Subcutaneous abdominal adipose tissue (tissue), 5 donors: ENCODE data around the gene CAMK2B.

Experiments
- H3K27ac ChIP-seq: one replicate; pipeline ENCODE4 v1.7.0; 2013; ENCODE audit warnings: low read depth, mild to moderate bottlenecking, inconsistent platforms, low read length, moderate library complexity
- H3K27me3 ChIP-seq, 5 donors: one replicate each; pipeline ENCODE4 v1.7.0; 2013; ENCODE audit warnings: low read length in 5 of 5, inconsistent platforms in 1 of 5; ENCODE audit not compliant: control insufficient read depth in 5 of 5, insufficient read depth in 4 of 5
- H3K36me3 ChIP-seq, 5 donors: one replicate each; pipeline ENCODE4 v1.7.0; 2013; ENCODE audit warnings: low read length in 5 of 5; ENCODE audit not compliant: control insufficient read depth in 5 of 5, insufficient read depth in 5 of 5
- H3K4me1 ChIP-seq, 5 donors: one replicate each; pipeline ENCODE4 v1.7.0; 2013; ENCODE audit warnings: low read length in 5 of 5, mild to moderate bottlenecking in 3 of 5, moderate library complexity in 1 of 5; ENCODE audit not compliant: control insufficient read depth in 5 of 5, insufficient read depth in 5 of 5
- H3K4me3 ChIP-seq, 5 donors: one replicate each; pipeline ENCODE4 v1.7.0; 2013; ENCODE audit warnings: low read length in 5 of 5, low read depth in 1 of 5
- H3K9ac ChIP-seq, 5 donors: one replicate each; pipeline ENCODE4 v1.7.0; 2013; ENCODE audit warnings: low read length in 5 of 5, mild to moderate bottlenecking in 4 of 5, moderate library complexity in 3 of 5
- H3K9me3 ChIP-seq, 5 donors: one replicate each; pipeline ENCODE4 v1.7.0; 2013; ENCODE audit warnings: low read length in 5 of 5; ENCODE audit not compliant: control insufficient read depth in 5 of 5
- donor health status: healthy.
- donor health status: healthy.
- donor health status: healthy.
- donor health status: healthy.
- donor health status: healthy.

CAMK2B gene

DNA sequence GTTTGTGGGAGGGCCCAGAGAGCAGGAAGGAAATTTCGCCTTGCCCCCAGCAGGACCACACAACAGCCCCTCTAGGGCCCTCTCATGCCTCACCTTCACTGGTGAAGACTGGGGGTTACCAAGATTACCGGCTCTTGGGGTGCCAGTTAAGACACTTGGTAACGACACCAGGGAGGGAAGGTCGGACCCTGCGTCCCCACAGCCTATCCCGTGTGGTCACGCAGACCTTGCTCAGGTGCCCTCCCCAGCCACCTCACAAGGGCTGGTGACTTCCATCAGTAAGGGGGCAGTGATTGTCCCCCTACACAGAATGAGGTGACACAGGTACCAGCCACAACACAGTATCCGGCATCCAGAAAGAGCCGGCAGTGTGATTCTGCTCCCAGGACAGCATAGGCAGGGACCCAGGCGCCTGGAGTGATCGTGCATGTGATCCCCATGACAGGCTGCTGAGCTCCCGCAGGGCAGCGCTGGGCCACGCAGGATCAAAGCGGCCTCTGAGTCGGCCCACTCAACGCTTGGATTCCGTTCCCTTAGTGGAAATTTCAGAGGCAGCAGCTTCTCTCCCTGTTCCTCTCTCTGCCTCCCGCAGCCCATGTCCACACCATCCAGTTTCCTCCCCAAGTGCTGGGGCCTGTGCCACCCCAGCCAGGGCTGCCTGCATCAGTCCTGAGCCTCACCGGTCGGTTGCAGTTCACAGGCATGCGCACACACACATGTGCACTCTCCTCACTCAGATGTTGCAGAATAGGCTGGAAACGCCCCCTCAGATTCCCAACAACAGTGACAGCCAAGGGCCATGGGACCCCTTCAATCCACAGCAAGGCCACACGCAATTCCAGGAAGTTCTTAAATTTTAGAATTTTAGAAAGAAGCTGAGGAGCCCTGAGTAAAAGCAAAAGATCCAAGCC is 35.8 kb downstream of the CAMK2B start:
- Histone ChIP-seq H3K27me3 (peaks cover 21 to 30% (median 24%) of the 10 kb centered on the region in 5 donors), H3K4me3 (no peak overlapping the region), H3K9me3 (no peaks in the 10 kb centered on the region), H3K36me3 (no peaks in the 10 kb centered on the region), H3K9ac (no peak overlapping the region), H3K4me1 (no peaks in the 10 kb centered on the region), H3K27ac (no peak overlapping the region)

DNA sequence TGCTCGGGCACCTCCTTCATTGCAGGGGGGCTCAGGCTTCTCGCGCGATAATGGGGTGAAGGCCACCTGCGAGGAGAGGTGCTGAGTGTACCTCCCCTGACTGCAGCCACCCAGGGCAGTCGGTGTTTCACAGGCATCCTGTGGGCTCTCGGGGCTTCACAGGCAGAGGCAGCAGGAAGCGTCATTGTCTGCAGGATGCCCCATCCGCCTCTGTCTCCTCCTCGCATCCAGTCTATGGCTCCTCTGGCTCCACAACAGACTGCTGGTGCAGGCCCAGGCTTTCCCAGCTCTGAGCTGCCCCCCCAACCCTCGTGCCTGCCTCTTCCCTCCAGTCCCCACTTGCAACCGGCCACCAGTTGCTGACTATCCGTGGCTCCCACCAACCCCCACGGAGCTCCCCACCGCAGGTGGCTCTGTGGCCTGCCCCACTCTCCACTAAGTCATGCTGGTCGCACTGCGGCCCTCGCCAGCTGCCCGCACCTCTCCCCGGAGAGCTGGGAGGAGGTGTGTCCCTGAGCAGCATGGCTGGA is 36.5 kb downstream of the CAMK2B start:
- H3K27me3 ChIP-seq: peaks cover 14 to 23% (median 17%) of the 10 kb centered on the region in 5 donors
- no peaks in the 10 kb centered on the region for H3K36me3 ChIP-seq
- H3K27ac ChIP-seq: no peak overlapping the region
- no peaks in the 10 kb centered on the region for H3K4me1 ChIP-seq
- no peaks in the 10 kb centered on the region for H3K9me3 ChIP-seq
- no peak overlapping the region for H3K4me3 ChIP-seq
- no peak overlapping the region for H3K9ac ChIP-seq

DNA sequence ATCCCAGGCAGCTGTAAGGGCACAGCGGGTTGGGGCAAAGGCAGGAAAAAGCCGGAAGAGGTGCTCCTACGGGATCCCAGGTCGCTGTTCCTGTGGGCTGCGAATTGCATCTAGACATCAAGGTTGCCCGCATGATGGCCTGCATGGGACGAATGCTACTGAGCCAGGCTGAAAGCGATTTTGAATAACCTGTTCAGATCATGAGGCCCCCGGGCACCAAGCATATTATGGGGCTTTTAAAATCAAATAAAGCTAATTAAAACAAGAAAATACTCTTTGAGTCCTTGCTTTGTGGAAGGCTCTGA is 37.1 kb downstream of the CAMK2B start:
- H3K4me3 ChIP-seq: no peak overlapping the region
- no peaks in the 10 kb centered on the region for H3K36me3 ChIP-seq
- H3K4me1 ChIP-seq: no peaks in the 10 kb centered on the region
- H3K9me3 ChIP-seq: no peaks in the 10 kb centered on the region
- H3K27me3 ChIP-seq: peaks cover 9 to 19% (median 12%) of the 10 kb centered on the region in 5 donors
- H3K27ac ChIP-seq: no peak overlapping the region
- H3K9ac ChIP-seq: no peak overlapping the region

DNA sequence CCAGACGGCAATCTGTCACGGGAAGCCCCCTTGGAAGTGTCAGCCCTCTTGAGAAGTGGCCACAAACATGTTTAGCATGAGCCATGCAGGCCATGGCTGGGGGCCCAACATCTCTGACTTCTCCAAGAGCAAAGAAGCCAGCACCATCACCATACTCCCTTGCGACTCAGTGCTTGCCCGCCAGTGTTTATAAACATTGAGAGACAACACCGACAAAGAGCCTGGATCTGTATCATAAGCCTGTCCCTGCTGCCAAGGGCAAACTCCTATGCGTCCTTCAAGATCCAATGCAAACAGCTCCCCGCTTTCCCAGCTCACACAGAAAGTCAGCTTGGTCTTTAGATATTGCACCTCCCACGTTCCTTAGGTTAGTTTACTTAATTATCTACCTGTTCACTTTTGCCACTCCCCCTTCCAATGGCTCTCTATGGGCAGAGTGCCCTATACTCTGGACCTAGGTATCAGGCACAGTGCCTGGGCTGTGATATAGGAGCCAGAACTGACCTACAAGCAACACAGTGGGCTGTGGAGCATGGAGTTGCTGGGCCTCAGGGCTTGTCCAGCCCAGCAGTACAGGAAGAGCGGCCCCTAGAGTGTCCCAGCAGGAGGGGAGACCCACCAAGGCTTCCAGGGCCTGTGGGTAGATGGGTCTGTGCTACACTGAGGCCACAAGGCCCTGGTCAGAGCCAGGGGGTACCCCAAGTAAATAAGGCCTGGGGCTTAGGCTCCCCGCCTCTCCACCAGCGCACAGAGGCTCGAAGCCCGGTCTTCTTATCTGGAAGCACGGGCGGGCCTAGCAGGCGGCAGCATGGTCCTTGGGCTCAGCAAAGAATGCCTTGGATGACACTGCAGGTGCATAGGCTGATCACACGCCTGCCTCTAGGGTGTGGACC is 37.7 kb downstream of the CAMK2B start:
- Histone ChIP-seq H3K36me3 (no peaks in the 10 kb centered on the region), H3K4me3 (no peak overlapping the region), H3K4me1 (no peaks in the 10 kb centered on the region), H3K9me3 (no peaks in the 10 kb centered on the region), H3K9ac (no peak overlapping the region), H3K27ac (no peak overlapping the region), H3K27me3 (peaks cover 3 to 16% (median 7%) of the 10 kb centered on the region in 5 donors)

DNA sequence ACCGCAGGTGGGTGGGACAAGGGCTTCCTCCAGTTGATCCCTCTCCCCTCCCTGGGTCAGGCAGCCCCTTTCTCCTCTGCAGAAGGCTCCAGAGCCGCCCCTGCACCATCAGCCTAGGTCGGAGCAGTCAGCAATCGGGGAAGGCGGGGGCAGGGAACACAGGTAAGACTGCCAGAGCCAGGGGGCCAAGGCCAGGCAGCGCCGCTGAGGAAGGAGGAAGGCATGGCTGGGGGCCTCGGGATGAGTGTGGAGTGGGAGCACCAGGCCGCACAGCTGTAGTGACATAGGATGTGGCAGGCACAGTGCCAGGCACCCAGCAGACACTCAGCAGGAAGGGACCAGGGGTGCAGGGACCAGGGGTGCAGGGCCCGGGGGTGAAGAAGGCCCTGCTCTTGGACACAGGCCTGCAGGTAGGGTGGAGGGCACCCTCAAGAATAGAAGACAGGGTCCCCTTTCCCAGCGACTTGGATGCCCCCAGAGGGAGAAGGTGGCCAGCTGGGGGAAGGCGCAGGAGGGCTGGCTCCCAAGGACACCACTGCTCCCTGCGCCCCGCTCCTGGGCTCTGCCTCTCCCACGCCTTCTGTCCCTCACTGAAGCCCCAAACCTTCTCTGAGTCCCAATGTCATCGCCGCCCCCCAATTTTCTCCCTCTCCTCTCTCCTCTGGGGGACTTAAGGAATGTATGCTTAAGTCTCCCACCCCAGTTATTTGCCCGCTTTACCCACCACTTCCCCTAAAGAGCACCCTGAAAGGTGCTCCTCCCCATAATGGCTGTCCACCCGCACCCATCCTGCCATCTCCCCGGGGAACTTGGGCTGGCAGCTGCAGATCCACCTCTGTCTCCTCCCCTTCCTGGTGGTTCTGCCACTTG is 38.5 kb downstream of the CAMK2B start:
- no peak overlapping the region for H3K9ac ChIP-seq
- peaks cover 0 to 9% (median 4%) of the 10 kb centered on the region in 5 donors for H3K27me3 ChIP-seq
- H3K36me3 ChIP-seq: no peaks in the 10 kb centered on the region
- no peaks in the 10 kb centered on the region for H3K9me3 ChIP-seq
- no peaks in the 10 kb centered on the region for H3K4me1 ChIP-seq
- no peak overlapping the region for H3K4me3 ChIP-seq
- H3K27ac ChIP-seq: no peak overlapping the region

DNA sequence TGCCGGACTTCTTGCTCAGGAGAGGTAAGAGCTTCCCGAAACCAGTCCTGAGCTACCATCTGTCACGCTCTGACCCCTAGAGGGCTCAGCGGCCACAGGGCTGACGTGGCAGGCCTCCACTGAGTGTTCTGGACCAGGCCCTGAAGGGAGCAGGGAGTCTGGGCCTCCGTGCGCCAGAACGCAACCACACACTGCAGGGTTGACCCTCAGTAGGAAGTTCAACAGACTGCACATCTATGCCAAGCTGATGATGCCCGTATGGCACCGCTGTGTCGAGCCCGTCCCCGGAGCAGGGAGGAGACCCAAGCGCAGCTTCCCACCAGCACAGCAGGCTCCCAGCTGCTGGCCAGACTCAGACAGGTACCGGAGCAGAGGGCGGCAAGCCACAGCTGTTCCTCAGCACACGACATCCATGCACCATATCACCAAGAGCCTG is 39.2 kb downstream of the CAMK2B start:
- Histone ChIP-seq H3K36me3 (no peaks in the 10 kb centered on the region), H3K9ac (no peak overlapping the region), H3K27ac (no peak overlapping the region), H3K9me3 (no peaks in the 10 kb centered on the region), H3K4me3 (no peak overlapping the region), H3K4me1 (no peaks in the 10 kb centered on the region), H3K27me3 (peaks cover 0 to 10% (median 4%) of the 10 kb centered on the region in 5 donors)

DNA sequence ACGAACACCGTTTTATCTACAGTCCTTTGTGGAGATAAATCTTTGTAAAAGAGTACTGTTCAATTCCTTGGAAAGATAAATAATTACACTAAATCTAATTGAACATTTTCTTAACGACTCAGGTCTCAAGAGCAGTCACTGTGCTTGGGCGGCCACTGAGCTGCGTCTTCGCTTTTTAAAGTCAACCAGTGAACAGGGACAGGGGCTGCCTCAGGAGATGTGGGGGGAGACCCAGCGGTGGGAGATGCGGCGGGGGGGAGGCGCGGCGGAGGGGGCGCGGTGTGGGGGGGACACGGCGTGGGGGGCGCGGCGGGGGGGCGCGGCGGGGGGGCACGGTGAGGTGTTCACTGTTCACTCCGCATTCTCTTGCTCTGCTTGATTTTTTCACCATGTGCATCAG is 39.8 kb downstream of the CAMK2B start:
- H3K9me3 ChIP-seq: no peaks in the 10 kb centered on the region
- H3K4me3 ChIP-seq: no peak overlapping the region
- H3K36me3 ChIP-seq: no peaks in the 10 kb centered on the region
- no peak overlapping the region for H3K27ac ChIP-seq
- no peak overlapping the region for H3K9ac ChIP-seq
- H3K4me1 ChIP-seq: no peaks in the 10 kb centered on the region
- H3K27me3 ChIP-seq: peaks cover 0 to 10% (median 4%) of the 10 kb centered on the region in 5 donors

DNA sequence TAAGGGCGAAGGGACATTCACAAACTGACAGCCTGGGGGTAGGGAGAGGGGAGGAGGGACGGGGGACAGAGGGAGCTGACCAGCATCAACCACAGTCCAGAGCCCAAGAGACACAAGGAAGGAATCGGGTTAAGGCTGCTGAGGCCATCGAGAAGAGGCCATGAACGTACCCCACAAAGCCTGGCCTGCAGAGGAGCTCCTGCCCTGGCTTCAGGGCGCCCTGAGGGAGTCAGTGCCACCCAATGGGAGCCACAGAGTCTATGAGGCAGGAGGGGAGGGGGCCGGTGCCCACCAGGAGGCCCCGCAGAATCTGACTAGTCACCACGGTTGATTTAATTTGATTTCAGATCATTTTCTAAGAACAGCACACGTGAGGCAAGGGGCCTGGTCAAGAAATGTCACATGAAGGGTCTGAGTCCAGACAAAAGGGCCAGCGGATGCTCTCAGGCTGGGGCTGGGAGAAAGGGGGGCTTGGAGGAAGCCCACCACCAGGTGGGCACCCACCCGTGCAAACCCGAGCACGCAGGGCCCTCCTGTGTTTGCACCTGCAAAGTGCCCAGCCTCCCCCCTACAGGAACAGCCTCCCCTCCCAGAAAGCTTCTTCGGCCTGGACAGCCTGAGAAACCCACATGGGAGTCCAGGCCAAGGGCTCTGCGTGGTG is 40.4 kb downstream of the CAMK2B start:
- H3K9ac ChIP-seq: no peak overlapping the region
- H3K4me3 ChIP-seq: no peak overlapping the region
- H3K27ac ChIP-seq: no peak overlapping the region
- H3K9me3 ChIP-seq: no peaks in the 10 kb centered on the region
- peaks cover 0 to 12% (median 4%) of the 10 kb centered on the region in 5 donors for H3K27me3 ChIP-seq
- H3K4me1 ChIP-seq: no peaks in the 10 kb centered on the region
- H3K36me3 ChIP-seq: no peaks in the 10 kb centered on the region

DNA sequence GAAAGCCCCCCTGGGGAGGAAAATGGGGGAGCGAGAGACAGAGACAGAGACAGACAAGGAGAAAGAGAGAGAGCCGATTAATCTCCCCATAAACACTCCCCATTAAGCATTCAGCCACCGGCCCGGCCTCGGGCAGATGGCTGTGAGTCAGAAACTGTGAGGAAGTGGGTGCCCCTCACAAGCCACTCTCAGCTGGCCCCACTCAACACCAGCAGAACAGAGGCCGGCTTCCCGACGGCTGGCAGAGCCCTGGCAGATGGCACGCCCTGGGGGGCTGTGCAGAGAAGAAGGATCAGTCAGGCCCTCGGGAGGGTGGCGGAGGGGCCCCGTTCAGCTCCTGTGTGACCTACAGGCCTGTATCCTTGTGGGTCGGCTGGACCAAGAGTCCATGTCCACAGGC is 41.2 kb downstream of the CAMK2B start:
- no peak overlapping the region for H3K27ac ChIP-seq
- H3K27me3 ChIP-seq: peaks cover 0 to 10% (median 4%) of the 10 kb centered on the region in 5 donors
- H3K4me3 ChIP-seq: no peak overlapping the region
- no peak overlapping the region for H3K9ac ChIP-seq
- H3K9me3 ChIP-seq: no peaks in the 10 kb centered on the region
- H3K4me1 ChIP-seq: no peaks in the 10 kb centered on the region
- H3K36me3 ChIP-seq: no peaks in the 10 kb centered on the region
